HEK293 (cell line): Measurements from ENCODE around the gene EVI2B.

Experiments
- CTCF ChIA-PET: fragments of 350-600 bp; formaldehyde crosslinking; extraction: SDS; loops from one replicate; lab custom pipeline; 2021; ENCODE audit warnings: antibody characterized with exemption; lab: Yijun Ruan, JAX
- POLR2A ChIA-PET: fragments of 300-600 bp; formaldehyde crosslinking; extraction: SDS; loops from one replicate; lab custom pipeline; 2020; ENCODE audit warnings: antibody characterized with exemption, inconsistent platforms; lab: Yijun Ruan, JAX
- H3K27ac ChIP-seq: fragments of 200-500 bp; sonication (Bioruptor generic); 2 replicates; pipeline ENCODE4 v1.5.1; 2014; ENCODE audit warnings: low read depth, low read length, control low read depth, inconsistent platforms; ENCODE audit errors: extremely low read depth
- H3K36me3 ChIP-seq, 2 experiments: fragments of 200-500 bp in 1 of 2; sonication (Bioruptor generic) in 1 of 2; 1 replicate in 1 of 2; 2 replicates in 1 of 2; pipeline ENCODE4 v1.5.1; 2014 to 2017; ENCODE audit warnings: inconsistent platforms in 2 of 2, low read length in 2 of 2; ENCODE audit not compliant: control insufficient read depth in 2 of 2, insufficient read depth in 1 of 2
- H3K4me1 ChIP-seq: fragments of 200-500 bp; sonication (Bioruptor generic); 2 replicates; pipeline ENCODE4 v1.5.1; 2014; ENCODE audit warnings: mild to moderate bottlenecking, low read length, inconsistent platforms; ENCODE audit not compliant: control insufficient read depth, insufficient read depth
- H3K4me3 ChIP-seq: 2 replicates; pipeline ENCODE4 v1.5.1; 2011; ENCODE audit warnings: low read depth, mild to moderate bottlenecking, control low read depth, low read length, moderate library complexity
- H3K9me3 ChIP-seq: fragments of 200-500 bp; sonication (Bioruptor generic); 2 replicates; pipeline ENCODE4 v1.5.1; 2014; ENCODE audit warnings: low read depth, low read length, inconsistent platforms; ENCODE audit not compliant: control insufficient read depth, insufficient read depth
- BCL11A ChIP-seq: fragments of 450-650 bp; formaldehyde crosslinking; IDR thresholded peaks from 2 replicates; pipeline ENCODE4 v1.5.1; 2016; ENCODE audit warnings: low read depth, missing biosample characterization, missing genetic modification characterization
- EGR2 ChIP-seq: fragments of 450-650 bp; formaldehyde crosslinking; IDR thresholded peaks from 2 replicates; pipeline ENCODE4 v1.5.1; 2016; ENCODE audit warnings: low read depth, missing biosample characterization, missing genetic modification characterization
- HOXD13 ChIP-seq: sonication (generic); formaldehyde crosslinking; IDR thresholded peaks from 2 replicates; pipeline ENCODE4 v1.8.0; 2022; ENCODE audit warnings: missing genetic modification reagents, borderline replicate concordance
- IKZF3 ChIP-seq: fragments of 450-650 bp; IDR thresholded peaks from 2 replicates; pipeline ENCODE4 v1.5.0; 2018; ENCODE audit warnings: missing biosample characterization, mild to moderate bottlenecking, missing genetic modification characterization, moderate library complexity
- SP7 ChIP-seq: fragments of 450-650 bp; formaldehyde crosslinking; IDR thresholded peaks from 2 replicates; pipeline ENCODE4 v1.5.1; 2016; ENCODE audit warnings: missing biosample characterization, missing genetic modification characterization
- ZBTB11 ChIP-seq: fragments of 450-650 bp; formaldehyde crosslinking; conservative IDR thresholded peaks from 2 replicates; pipeline ENCODE4 v1.5.1; 2016; ENCODE audit warnings: low read depth, missing biosample characterization, missing genetic modification characterization
- ZBTB20 ChIP-seq: fragments of 450-650 bp; formaldehyde crosslinking; IDR thresholded peaks from 2 replicates; pipeline ENCODE4 v1.5.1; 2016; ENCODE audit warnings: missing biosample characterization, missing genetic modification characterization
- ZBTB44 ChIP-seq: fragments of 450-650 bp; IDR thresholded peaks from 2 replicates; pipeline ENCODE4 v1.5.1; 2018; ENCODE audit warnings: missing biosample characterization, mild to moderate bottlenecking, missing genetic modification characterization
- ZNF112 ChIP-seq: fragments of 450-650 bp; formaldehyde crosslinking; IDR thresholded peaks from 2 replicates; pipeline ENCODE4 v1.5.0; 2017; ENCODE audit warnings: missing biosample characterization, missing genetic modification characterization
- ZNF169 ChIP-seq: fragments of 450-650 bp; formaldehyde crosslinking; IDR thresholded peaks from 2 replicates; pipeline ENCODE4 v1.5.1; 2016; ENCODE audit warnings: missing biosample characterization, missing genetic modification characterization
- ZNF18 ChIP-seq: fragments of 450-650 bp; formaldehyde crosslinking; IDR thresholded peaks from 2 replicates; pipeline ENCODE4 v1.5.1; 2016; ENCODE audit warnings: missing biosample characterization, missing genetic modification characterization
- ZNF292 ChIP-seq: fragments of 450-650 bp; formaldehyde crosslinking; IDR thresholded peaks from 2 replicates; pipeline ENCODE4 v1.5.1; 2016; ENCODE audit warnings: low read depth, missing biosample characterization, missing genetic modification characterization, borderline replicate concordance
- ZNF302 ChIP-seq: fragments of 450-650 bp; formaldehyde crosslinking; IDR thresholded peaks from 2 replicates; pipeline ENCODE4 v1.5.1; 2016; ENCODE audit warnings: missing biosample characterization, missing genetic modification characterization, low read depth
- ZNF350 ChIP-seq: fragments of 450-650 bp; formaldehyde crosslinking; IDR thresholded peaks from 2 replicates; pipeline ENCODE4 v1.5.0; 2017; ENCODE audit warnings: missing biosample characterization, mild to moderate bottlenecking, missing genetic modification characterization
- ZNF394 ChIP-seq: fragments of 450-650 bp; formaldehyde crosslinking; IDR thresholded peaks from 2 replicates; pipeline ENCODE4 v1.5.1; 2016; ENCODE audit warnings: missing biosample characterization, missing genetic modification characterization, mild to moderate bottlenecking, moderate library complexity, borderline replicate concordance
- ZNF510 ChIP-seq: fragments of 450-650 bp; formaldehyde crosslinking; IDR thresholded peaks from 2 replicates; pipeline ENCODE4 v1.5.1; 2018; ENCODE audit warnings: mild to moderate bottlenecking, missing genetic modification characterization, missing biosample characterization; ENCODE audit not compliant: insufficient replicate concordance
- ZNF544 ChIP-seq: fragments of 450-650 bp; formaldehyde crosslinking; IDR thresholded peaks from 2 replicates; pipeline ENCODE4 v1.5.0; 2017; ENCODE audit warnings: missing biosample characterization, missing genetic modification characterization
- ZNF624 ChIP-seq: fragments of 450-650 bp; formaldehyde crosslinking; IDR thresholded peaks from 2 replicates; pipeline ENCODE4 v1.5.1; 2017; ENCODE audit warnings: missing biosample characterization, missing genetic modification characterization
- ZNF639 ChIP-seq: fragments of 450-650 bp; formaldehyde crosslinking; IDR thresholded peaks from 2 replicates; pipeline ENCODE4 v1.5.1; 2016; ENCODE audit warnings: missing biosample characterization, missing genetic modification characterization
- ZNF645 ChIP-seq: fragments of 450-650 bp; formaldehyde crosslinking; IDR thresholded peaks from 2 replicates; pipeline ENCODE4; 2016; ENCODE audit warnings: missing biosample characterization, missing genetic modification characterization
- ZSCAN23 ChIP-seq: fragments of 450-650 bp; formaldehyde crosslinking; IDR thresholded peaks from 2 replicates; pipeline ENCODE4 v1.5.1; 2016; ENCODE audit warnings: missing biosample characterization, missing genetic modification characterization

Gene EVI2B

GRCh38 chr17:31279401-31279800 is 34.5 kb downstream of the EVI2B start:
- no peaks in the 10 kb centered on the region for H3K9me3 ChIP-seq
- H3K27ac ChIP-seq, result no peak overlapping the region
- TF ChIP-seq ZBTB11 (tag by site-specific recombination), result no peak
- no peak for TF ChIP-seq ZNF624
- TF ChIP-seq IKZF3 (tag by site-specific recombination), result no peak
- no peak for TF ChIP-seq ZNF645 (tag by site-specific recombination)
- peaks cover 23 to 24% of the 10 kb centered on the region in 2 experiments; a peak in 2 of 3 replicates for H3K36me3 ChIP-seq
- no peak overlapping the region for H3K4me3 ChIP-seq
- POLR2A ChIA-PET, result no interaction called here
- H3K4me1 ChIP-seq, result no peaks in the 10 kb centered on the region
- CTCF ChIA-PET, result interaction anchor here (0.6 kb wide), 1 partner anchor 62 kb away, joined by 4 read pairs; no protein-coding TSS in a partner anchor

GRCh38 chr17:31275116-31275515 is 38.7 kb downstream of the EVI2B start:
- no peak for TF ChIP-seq ZNF350 (tag by site-specific recombination)
- TF ChIP-seq ZNF639 (tag by site-specific recombination), result no peak
- no peak for TF ChIP-seq ZNF112 (tag by site-specific recombination)
- no peak for TF ChIP-seq ZNF302 (tag by site-specific recombination)
- no peak for TF ChIP-seq ZNF510 (tag by site-specific recombination)
- no peak for TF ChIP-seq ZNF394 (tag by site-specific recombination)
- no peak for TF ChIP-seq ZNF18 (tag by site-specific recombination)
- no peak for TF ChIP-seq ZNF169 (tag by site-specific recombination)
- TF ChIP-seq ZSCAN23 (tag by site-specific recombination), result no peak
- no peak for TF ChIP-seq ZBTB44 (tag by site-specific recombination)
- no peak for TF ChIP-seq ZNF544 (tag by site-specific recombination)
- no peak for TF ChIP-seq EGR2 (tag by site-specific recombination)
- TF ChIP-seq ZBTB20 (tag by site-specific recombination), result no peak
- TF ChIP-seq SP7, result no peak
- TF ChIP-seq HOXD13 (CRISPR knock-in tag), result no peak
- no peak for TF ChIP-seq ZNF292 (tag by site-specific recombination)
- TF ChIP-seq BCL11A (tag by site-specific recombination), result no peak
- TF ChIP-seq, all 188 proteins: peak for 0
- no peak overlapping the region for H3K4me3 ChIP-seq
- ChIA-PET POLR2A (no interaction called here), CTCF (interaction anchor here (0.6 kb wide), 1 partner anchor 304 kb away, joined by 3 read pairs; no protein-coding TSS in a partner anchor)
- H3K4me1 ChIP-seq, result no peaks in the 10 kb centered on the region; the same call in 1 of the 2 replicates
- no peaks in the 10 kb centered on the region for H3K9me3 ChIP-seq
- no peak overlapping the region for H3K27ac ChIP-seq
- peaks cover 24 to 28% of the 10 kb centered on the region in 2 experiments for H3K36me3 ChIP-seq
